GM12865 (cell line): ENCODE measurements around the gene CPSF6.

Experiments used
- DNase-seq: peaks from one replicate; pipeline ENCODE4 v3.0.0; 2010; ENCODE audit warnings: low read depth
- H3K4me3 ChIP-seq: 2 replicates; pipeline ENCODE4 v1.5.1; 2011; ENCODE audit warnings: mild to moderate bottlenecking, low read depth, low read length, control low read depth
- CTCF ChIP-seq: IDR thresholded peaks from 2 replicates; pipeline ENCODE4 v1.5.1; 2011; ENCODE audit warnings: low read length, control low read depth, low read depth, inconsistent platforms; ENCODE audit not compliant: insufficient read depth; ENCODE audit errors: missing control alignments

Gene CPSF6

DNA sequence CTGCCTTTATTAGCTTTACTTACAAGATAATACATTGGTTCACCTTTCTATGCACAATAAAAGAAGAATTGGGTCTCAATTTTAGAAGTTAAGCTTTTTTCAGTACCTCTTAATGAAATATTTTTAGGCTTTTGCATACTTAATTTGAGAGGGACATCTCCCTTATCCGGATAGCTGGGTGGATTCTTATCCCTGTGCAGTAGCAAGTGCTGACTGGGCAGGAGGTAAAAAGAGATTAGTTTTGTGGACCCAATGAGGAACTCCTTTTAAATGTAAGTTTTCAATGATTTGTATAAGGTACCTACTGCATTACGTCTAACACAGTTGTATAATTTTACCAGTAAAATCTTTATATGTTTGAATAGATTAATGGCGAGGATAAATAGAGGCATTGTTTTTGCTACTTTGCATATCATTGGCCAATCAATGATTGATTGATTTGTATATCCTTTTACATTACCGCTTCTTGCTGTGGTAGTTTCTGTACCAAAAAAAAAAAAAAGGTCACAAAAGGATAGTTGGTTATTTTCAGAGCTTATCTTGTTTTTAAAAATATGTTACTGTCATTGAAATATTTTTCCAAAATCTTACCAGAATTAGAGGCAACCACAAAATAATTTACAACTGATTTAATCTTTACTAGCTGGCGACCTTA lies 2.2 kb downstream of the CPSF6 start:
- TF ChIP-seq CTCF = no peak
- H3K4me3 ChIP-seq = peak overlapping the region; percentile 88
- DNase-seq = no peak

- DNase-seq = peak; percentile 72
- peak overlapping the region; percentile 5; the same call in 1 of the 2 replicates for H3K4me3 ChIP-seq
- TF ChIP-seq CTCF = no peak
Observed at GRCh38 chr12:69243099-69244084, 4.0 kb downstream of the CPSF6 start.

- no peak for DNase-seq
- no peak overlapping the region for H3K4me3 ChIP-seq
- no peak for TF ChIP-seq CTCF
Observed at GRCh38 chr12:69247268-69248018, 8.1 kb downstream of the CPSF6 start.

DNA sequence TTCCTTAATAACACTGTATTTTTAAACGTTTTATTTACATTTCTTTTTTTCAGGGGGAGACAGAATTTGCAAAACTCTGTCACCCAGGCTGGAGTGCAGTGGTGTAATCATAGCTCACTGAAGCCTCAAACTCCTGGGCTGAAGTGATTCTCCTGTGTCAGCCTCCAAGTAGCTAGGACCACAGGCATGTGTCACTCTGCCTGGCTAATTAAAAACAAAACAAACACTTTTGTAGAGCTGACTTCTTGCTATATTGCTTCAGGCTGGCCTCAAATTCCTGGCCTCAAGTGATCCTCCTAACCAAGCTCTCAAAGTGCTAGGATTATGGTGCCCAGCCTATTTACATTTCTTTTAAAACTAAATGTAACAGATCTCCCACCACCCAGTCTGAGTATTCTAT lies 12.7 kb downstream of the CPSF6 start:
- no peak overlapping the region for H3K4me3 ChIP-seq
- DNase-seq = no peak
- no peak for TF ChIP-seq CTCF

- no peak overlapping the region for H3K4me3 ChIP-seq
- DNase-seq = peak; percentile 74
- TF ChIP-seq CTCF = peak; percentile 61
Observed at GRCh38 chr12:69254046-69254445, 14.7 kb downstream of the CPSF6 start.

DNA sequence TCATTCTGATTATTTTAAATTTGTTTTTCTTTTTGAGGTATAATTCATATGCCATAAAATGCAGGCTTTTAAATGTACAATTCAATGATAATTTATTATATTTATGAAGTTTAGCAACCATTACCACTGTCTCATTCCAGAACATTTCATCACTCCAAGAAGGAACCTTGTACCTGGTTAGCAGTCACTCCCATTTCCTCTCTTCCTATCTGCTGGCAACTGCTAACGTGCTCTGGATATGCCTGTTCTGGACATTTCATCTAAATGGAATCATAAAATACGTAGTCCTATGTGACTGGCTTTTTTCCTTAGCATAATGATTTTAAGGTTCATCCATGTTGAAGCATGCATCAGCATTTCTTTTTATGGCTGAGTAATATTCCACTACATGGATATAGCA lies 15.5 kb downstream of the CPSF6 start:
- no peak overlapping the region for H3K4me3 ChIP-seq
- no peak for TF ChIP-seq CTCF
- no peak for DNase-seq
